CD4-positive, alpha-beta T cell treated with Interleukin-12 subunit alpha and Interleukin-12 subunit beta, for 1 hour (primary cell): ENCODE data around the gene PVALEF.
A peak's percentile ranks its signal among the peaks of the same experiment; 100 is the strongest.

ENCODE experiments used
- DNase-seq: peaks from one replicate; pipeline ENCODE4 v3.0.0-alpha.2; 2020

The PVALEF gene

DNA sequence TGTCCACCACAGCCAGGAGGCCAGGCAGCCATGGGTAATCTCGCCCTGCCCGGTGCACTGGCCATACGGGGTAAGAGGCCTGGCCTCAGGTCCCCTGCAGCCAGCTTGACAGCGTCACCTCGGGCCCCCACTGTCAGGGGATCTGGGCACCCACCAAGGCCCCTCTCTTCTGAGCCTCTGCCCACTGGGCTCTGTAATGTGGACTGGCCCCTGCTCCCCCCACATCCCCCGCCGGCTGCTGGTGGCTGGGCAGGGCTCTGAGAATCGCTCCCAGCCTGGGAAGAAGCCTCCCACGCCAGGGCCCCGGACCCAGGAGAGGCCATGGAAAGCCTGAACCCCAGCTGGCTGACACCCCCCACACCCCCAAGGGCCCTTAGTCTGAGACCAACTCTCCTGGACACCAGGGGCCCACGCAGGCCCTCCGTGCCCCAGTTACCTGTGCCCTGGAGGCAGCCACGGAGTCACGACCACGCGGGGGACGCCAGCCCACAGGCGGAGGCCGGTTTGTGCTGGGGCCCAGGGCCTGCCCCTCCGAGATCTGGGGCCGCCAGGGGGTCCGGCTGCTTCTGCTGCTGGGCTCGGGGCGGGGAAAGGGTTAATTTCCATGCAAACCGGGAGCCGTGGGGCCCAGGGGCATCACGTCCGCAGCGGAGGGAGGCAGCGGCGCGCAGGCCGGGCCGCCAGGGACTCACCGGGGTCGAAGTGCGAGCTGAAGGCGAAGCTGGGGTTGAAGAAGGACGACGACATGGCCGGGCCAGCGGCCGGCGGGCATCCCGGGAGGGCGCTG is at the start of gene PVALEF:
PVALEF (plus strand) TSS at position 262 of the 787 bp plus-strand sequence. CDS start 15,720 bp downstream, outside the sequence.
- DNase-seq, result no peak

DNA sequence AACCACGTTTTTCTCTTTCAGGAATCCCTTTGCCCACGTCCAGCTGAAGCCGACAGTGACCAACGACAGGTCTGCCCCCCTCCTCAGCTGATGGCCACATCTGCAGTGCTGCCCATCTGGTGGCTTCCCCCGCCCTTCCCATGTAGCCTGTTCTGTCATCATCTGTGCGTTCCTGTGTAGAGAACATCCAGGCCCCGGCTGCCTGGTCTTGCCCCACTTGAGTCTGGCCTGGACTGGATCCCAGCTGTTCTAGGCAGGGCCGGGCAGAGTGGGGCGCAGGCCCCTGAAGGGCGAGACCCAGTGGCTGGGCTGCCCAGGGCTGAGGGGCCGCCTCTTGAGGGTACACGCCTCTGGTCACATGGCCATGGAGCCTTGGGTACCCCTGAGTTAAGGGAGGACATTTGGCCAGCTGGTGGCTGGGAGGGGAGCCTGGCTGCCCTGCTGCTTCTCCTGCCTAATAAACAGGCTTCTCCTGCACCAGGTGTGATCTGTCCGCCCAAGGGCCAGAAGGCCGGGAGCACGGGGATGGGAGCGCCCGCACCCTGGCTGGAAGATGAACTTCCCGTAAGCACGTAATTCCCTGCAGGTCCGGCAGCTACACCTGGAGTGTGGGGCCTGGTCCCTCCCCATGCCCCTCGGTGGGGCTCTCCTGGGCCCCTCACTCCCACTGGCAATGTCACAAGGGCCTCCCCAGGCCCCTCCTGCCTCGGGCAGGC is 49.4 kb upstream of the PVALEF start:
- DNase-seq, result no peak

DNA sequence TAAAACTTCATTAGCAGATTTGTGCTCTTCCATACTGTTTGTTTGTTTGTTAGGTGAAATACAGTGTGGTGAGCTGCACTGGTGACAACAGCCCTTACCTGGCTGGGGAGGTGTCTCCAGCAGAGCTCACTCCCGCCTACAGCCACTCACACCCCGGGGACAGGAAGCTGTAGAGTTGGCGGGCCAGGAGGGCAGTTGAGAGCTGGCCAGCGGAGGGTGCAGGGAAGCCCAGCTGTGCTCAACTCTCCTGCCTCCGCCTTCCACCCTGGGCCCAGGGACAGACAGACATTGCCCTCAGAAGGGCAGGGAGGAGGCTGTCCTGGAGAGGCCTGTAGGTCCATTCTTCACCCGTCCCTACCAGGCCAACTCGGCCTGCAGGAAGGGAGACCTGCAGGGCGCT is 48.6 kb upstream of the PVALEF start:
- no peak for DNase-seq

DNA sequence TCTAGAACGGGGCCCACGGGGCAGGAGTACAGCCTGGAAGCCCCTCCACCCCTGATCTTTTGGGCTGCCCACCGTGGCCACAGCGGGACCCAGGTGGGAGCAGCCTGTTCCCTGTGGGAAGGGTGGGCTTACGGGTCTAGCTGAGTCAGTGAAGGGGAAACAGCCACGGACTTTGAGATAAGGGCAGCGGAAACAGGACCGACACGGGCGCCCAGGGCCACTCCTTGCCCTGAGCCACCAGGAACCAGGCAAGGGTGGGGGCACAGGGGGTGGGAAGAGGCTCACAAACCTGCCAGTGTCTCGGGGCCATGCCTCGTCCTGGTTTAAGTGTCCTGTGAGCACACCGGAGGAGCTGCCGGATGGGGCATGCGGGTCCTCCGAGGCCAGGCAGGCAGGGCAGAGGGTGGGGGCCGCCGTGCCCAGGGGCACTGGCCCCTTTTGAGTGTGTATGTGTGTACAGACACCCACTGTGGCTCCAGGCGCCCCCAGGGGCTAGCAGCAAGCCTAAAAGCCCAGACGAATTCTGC is 47.6 kb upstream of the PVALEF start:
- no peak for DNase-seq

DNA sequence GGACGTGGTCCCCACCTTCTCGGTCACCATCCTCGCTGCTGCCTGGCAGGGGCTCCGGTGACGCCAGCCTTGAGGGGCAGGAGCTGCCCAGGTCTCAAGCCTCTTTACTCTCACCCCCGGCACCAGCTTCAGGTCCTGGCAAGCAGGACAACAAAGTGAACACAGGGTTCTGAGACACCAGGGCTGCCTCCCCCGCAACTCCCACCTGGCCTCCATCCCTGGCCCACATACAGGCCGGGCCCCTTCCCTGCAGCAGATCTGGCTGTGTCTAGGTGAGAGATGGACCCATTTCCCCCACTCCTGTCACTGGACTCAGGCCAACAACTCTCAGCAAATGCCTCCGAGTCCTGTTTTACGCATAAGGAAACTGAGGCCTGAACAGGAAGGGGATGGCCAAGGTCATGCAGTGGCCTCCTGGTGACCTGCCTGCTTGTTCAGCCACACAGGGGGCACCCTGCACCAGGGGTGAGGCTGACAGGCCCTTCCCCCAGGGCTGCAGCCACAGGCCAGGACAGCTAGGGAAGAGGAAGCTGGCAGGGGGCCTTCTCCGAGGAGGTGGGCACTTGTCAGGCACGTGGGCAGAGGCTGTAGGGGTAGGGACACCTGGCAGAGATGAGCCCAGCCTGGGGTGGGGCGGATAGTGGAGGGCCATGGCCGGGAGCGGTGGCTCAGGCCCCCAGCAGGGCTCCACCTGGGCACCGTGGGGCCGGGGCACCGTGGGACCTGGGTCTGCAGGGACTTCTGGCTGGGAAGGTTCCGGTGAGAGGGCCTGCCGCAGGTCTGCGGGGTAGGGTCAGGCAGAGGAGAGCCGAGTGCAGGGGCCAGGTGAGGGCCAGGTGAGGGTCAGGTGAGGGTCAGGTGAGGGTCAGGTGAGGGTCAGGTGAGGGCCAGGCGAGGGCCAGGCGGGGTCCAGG is 46.7 kb upstream of the PVALEF start:
- no peak for DNase-seq

DNA sequence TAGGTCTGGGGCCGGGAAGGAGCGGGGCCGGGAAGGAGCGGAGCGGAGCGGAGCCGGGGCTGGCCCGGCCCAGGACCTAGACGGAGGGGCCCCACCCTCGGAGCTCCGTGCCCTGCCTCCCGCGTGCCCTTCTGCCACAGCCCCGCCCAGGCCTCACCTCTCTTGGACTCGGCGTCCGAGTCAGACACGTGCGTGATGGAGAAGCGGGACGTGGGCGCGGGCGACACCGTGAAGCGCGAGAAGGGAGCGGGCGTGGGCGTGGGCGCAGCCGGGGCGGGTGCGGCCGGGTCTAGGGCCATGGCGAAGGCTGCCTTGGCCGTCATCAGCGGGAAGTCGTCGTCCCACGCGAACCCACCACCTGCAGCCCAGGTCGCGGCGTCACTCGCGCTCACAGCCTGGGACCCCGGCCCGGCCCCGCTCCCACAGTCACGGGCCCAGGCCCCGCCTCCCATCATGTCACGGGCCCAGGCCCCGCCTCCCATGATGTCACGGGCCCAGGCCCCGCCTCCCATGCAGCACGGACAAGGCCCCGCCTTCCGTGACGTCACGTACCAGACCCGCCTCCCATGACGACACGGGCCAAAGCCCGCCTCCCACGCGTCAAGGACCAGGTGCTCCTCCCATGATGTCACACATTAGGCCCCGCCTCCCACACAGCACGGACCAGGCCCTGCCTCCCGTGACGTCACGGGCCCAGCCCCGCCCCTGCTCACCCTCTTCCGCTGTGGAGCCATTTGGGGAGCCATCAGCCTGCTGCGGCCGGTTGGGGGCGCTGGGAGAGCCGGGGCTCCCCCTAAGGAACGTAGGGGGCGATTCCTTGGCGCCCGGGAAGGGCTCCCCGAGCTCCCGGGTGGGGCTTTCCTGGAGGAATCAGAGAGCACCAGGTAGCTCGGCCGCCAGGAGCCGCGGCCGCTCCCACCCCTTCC is 45.8 kb upstream of the PVALEF start:
- peak; percentile 92 for DNase-seq

DNA sequence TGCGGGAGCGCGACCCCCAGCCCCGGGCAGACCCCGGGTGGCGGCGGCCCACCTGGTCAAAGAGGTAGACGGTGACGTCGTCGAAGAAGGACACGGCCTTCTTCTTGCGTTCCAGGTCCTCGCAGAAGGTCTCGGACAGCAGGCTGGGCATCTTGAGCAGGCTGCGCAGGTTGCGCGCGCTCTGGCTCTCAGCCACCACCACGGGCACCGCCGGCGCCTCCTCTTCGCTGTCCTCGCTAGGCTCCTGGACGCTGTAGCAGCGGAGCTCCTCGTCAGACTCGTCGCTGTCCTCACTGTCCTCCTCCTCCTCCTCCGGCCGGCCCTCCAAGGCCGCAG is 45.2 kb upstream of the PVALEF start:
- DNase-seq, result no peak

DNA sequence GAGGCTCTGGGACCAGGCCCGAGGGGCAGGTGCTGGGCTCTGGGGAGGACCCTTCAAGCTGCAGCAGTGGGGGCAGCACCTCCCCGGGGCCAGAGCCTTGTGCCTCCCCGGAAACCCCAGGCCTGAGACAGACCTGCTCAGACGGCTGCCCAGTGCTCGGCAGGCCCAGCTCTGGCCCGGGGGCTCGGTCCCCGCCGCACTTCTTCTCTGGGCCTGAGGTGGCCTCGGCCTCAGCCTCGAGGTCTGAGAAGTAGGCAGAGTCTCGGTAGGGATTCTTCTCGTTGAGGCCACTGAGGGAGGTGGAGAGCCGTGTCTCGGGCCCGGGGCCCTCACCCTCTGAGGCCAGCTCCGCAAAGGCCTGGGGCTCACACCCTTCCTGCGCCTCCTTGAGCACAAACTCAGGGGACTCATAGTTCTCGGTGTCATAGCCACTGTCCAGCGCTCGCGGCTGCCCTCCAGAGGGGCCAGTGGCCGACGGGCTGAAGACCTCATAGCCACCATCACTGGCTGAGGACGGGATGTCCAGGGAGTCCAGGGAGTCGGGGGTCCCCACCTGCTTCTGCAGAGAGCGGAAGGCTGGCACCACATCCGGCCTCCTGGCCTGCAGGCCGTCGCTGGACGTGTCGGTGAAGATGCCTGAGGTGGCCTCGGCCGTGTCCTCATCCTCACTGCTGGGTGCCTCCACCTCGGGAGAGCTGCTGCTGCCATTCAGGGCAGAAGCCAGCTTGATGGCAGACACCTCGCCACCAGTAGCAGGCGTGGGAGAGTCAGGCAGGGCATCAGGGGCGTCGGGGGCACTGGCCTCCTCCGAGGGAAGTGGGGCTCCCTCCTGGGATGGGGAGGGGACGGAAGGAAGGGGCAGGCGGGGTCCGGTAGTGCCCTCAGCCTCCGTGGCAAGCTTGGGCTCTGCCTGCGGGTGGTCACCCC is 44.3 kb upstream of the PVALEF start:
- DNase-seq, result no peak

DNA sequence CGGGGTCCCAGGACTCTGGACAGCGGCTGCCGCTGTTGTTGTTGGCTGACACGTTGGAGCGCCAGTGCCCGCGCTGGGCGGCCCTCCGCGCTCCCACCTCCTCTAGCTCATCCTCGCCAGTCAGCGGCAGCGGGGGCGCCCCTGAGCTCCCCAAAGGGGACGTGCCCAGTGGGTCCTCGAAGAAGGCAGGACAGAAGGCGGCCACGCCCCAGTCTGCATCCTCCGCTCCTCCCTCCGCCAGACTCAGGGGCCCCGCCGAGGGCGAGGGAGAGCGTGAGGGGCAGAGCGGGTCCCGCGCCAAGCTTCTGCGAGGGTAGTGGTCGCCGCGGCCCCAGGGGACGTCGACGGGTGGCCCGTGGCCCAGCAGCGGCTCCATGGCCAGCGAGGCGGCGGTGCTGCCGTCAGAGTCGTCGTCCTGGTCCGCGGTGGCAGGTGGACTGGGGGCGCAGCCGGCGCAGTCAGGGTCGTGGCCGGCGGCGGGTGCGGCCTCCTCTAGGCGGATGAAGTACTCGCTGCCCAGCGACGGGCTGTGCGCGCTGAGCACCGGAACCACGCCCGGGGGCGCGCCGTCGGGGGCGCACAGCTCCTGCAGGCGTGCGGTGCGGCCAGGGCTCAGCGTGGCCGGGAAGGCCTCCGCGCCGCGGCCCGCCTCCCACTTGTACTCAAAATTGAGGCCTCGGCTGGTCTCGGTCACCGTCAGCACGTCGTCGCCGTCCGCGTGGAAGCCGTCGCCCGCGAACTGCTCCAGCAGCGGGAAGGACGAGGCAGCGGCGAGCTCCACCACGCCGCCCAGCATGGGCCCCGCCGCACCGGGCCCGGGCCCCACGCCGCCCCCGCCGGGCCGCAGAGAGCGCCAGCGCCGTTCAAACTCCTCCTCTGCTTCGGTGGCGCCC is 43.2 kb upstream of the PVALEF start:
- DNase-seq, result no peak

DNA sequence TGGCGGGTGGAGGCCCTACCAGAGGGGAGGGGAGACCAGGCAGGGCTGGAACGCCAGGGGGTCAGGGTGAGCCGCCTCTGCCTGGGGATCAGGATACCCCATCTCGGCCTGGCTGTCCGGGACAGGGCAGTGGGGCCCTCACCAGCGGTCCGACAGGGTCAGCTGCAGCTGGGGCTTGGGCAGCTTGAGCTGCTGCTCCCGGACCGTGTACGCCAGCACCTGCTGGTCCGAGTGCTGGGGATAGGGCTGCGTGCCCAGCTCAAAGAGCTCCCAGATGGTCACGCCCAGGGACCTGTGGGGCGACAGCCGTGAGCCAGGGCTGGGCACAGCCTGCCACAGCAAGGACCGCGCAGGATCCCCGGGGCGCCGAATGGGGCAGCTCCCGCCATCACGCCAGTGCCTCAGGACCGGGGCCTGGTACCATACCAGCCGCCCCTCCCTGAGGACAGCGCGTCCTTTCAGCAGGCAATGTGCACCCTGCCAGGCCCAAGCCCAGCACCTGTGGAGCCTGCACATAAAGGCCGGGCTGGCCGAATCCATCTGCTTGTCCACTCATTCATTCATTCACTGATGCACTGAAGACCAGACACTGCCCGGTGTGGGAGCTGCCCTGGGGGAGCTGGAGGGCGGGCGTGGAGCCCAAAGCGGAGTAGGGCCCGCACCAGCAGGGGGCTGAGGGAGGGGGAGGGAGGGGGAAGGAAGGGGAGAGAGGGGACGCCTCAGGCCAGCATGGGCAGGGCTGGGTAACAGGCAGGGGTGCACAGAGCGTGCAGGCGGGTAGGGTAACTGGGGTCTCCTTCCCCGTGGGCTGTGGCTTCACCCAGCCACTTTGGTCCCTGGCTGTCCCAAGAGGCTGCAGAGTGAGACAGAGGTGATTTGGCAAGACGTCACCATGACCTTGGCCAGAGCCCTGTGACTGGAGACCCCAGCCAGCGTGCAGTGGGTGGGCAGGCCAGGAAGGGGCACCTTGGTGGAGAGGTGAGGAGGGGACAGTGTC is 42.0 kb upstream of the PVALEF start:
- DNase-seq, result no peak

DNA sequence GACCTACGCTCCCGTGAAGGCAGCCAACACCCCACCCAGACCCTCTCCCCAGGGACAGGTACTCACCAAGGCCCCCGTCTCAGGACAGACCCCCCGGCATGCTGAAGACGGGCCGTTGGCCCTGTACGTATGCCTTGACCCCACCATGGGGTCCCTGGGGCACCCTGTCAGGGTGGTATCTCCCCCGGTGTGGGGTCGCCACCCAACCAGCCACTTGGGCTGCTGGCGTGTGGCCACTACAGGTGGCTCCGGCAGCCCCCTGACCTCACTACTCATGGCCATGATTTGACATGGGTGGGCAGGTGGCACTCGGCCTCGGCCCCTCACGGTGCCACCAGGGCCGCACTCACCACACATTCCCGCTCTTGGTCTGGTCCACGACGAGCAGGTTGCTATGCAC is 40.9 kb upstream of the PVALEF start:
- no peak for DNase-seq

DNA sequence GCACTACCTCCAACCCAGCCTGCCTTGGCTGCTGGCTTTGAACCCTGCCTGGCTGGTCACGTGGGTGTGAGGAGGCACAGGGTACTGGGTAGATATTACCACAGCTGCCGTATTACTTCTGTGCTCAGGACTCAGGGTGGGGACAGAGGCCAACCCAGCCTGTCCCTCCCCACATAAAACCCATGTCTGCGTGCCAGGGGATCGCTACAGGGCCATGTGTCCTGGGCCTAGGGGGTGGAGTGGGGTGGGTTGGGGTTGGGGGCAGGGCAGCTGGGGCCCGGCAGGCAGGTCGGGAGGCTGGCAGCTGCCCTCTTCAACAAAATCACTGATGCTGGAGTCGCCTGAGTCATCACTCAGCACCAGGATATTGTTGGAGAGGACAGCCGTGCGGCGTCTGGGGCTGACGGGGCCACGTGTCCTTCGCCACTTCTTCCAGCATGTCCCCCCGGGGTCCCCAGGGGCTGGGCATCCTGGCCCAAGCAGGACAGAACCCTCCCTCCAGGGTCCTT is 39.7 kb upstream of the PVALEF start:
- DNase-seq, result no peak

DNA sequence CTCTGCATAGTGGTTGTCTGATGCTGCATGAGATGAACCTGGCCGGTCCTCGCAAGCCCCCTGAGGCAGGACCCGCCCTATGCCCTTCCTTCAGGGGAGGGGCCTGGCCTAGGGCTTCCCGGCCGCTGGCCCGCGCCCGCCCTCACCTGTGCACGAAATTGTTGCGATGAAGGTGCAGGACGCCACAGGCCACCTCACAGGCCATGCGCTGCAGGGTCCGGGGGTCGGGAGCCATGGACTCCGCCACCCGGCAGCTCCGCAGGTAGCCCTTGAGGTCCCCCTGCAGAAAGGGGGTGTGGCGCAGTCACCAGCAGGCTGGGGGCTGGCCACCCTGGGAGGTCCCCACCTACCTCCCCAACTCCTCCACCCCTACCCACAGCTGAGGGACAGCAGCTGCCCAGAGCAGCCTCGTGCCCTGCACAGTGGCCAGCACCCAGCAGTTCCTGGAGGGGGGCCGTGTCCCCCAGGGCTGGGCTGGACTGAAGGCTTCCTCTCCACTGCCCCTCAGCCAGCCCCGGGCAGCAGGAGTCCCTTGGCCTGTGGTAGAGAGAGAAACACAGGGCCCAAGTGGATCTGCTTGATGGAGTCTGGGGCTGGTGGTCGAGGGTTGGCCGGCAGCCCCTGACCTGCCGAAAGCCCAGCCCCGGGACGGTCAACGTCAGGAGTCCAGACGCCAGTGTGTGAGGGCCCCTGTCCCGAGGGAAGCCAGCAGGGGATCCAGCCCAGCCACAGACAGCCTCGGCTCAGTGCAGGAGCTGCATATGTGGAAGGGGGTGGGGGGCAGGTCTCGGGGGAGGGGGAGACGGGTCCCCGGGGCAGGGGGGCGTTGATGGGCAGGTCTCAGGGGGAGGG is 38.8 kb upstream of the PVALEF start:
- DNase-seq, result no peak

DNA sequence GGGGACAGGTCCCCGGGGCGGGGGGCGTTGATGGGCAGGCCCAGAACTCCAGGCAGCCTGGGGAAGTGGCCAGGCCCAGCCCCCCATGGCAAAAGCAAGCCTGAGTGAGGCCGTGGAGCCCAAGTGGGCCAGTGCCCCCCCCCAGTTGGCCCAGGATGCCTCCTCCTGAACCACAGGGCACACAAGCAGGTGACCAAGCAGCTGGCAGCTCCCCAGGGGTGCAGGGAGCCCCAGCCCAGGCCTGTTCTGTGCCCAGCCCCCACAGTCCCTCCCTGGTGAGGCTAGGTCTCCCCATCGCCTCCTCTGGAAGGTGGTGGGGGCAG is 38.2 kb upstream of the PVALEF start:
- no peak for DNase-seq

DNA sequence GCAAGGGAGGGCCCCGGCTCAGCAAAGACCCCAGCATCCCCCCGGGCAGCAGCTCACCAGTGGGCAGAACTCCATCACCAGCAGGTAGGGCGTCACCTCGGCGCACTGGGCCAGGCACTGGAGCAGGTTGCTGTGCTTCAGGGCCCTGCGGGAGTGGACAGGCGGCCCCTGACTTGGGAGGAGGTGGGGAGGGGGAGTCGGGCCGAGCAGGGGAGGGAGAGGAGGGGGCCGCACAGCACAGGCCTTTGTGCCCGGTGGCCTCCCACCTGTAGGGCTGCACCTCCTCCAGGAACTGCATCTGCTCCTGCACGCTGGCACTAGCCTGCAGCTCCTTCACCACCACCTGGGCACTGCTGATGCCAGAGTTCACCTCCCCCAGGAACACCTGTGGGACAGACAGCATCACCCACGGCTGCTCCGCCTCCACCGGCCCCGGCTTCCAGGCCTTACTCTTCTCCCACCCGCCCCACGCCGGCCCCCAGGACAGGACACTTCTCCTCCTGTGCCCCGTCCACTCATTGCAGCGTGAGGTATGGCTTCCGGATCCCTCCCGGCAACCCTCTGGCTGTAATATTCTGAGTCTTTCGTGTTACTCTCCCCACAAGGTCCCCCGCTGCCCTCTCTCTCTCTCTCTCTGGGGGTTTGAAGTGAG is 37.7 kb upstream of the PVALEF start:
- DNase-seq, result no peak

DNA sequence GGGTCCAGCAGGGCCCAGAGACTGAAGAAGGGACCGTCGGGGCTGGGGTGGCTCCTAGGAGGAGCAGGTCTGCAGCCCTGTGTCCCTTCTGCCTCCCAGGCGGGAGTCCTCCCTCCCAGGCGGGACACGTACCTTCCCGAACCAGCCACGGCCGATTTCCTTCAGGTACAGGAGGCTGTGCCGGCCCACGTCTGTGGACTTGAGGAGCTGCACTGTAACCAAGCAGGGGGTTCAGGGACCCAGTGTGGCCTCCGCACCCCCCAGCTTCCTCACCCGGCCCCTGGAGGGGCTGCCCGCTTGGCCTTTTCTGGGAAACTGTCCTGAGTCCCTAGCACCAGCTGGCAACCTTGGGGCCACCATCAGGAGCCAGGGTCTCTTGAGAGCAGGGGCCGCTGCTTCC is 37.0 kb upstream of the PVALEF start:
- DNase-seq, result no peak

DNA sequence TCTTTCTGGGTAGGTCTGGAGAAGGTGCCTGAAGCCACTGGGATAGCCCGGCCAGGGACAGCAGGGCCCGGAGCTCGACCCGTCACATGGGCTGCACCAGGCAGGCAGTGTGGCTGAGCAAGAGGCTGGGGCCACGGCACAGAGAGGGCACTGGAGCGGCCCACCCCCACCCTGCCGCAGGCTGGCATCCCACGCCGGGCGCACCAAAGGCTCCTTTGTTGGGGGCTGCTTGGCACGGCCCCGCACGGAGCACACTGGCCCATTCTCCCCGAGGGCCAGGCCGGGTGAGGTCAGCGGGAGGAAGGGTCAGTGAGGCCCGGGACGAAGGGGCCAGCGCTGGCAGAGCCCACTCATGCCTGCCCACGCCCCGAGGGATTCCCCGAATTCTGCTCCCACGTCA is 36.5 kb upstream of the PVALEF start:
- no peak for DNase-seq
